Measurements from ENCODE around the gene PRKAA2. TPM values are rescaled to one million over a fixed set of nuclear protein-coding genes. Genes with fewer than 3 reads are reported as not detected.

PRKAA2 gene
- polyA plus RNA-seq, 2 of the 4 experiments (the other 2 are of a cell fraction) = 3.8 to 8.8 TPM

DNA sequence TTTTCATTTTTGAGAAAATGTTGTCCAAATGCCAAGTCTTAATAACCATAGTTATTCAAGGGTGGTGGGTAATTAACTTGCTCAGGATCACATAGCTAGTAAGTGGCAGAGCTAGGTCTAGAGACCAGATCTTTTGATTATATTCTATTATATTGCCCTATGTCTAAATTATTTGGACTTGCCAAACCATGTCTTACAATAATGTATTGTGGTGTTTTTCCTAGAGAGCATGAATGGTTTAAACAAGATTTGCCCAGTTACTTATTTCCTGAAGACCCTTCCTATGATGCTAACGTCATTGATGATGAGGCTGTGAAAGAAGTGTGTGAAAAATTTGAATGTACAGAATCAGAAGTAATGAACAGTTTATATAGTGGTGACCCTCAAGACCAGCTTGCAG is 58.6 kb downstream of the PRKAA2 start:
- ChIA-PET POLR2A (no interaction called here), CTCF (interaction anchor here (0.8 kb wide), 1 partner anchor 119 kb away, joined by 4 read pairs; no protein-coding TSS in a partner anchor)
- DNase-seq (ENCODE audit: low read depth in 1 of 2, low spot score in 1 of 2) (no peak), ATAC-seq (no peak), FAIRE-seq (no peak)
- Histone ChIP-seq H3K4me2 (no peak overlapping the region), H3K27ac (no peak overlapping the region), H3K9me3 (peaks cover 20% of the 10 kb centered on the region; the same call in 2 of the 3 replicates), H3K4me1 (peaks cover 6% of the 10 kb centered on the region), H3K4me3 (no peak overlapping the region)
- TF ChIP-seq KDM5A (IDR thresholded peaks at IDR 0.05) = no peak
- no peak for TF ChIP-seq ZFP36 (IDR thresholded peaks at IDR 0.05; ENCODE audit: borderline replicate concordance, partially characterized antibody)
- TF ChIP-seq, protein P1, sequence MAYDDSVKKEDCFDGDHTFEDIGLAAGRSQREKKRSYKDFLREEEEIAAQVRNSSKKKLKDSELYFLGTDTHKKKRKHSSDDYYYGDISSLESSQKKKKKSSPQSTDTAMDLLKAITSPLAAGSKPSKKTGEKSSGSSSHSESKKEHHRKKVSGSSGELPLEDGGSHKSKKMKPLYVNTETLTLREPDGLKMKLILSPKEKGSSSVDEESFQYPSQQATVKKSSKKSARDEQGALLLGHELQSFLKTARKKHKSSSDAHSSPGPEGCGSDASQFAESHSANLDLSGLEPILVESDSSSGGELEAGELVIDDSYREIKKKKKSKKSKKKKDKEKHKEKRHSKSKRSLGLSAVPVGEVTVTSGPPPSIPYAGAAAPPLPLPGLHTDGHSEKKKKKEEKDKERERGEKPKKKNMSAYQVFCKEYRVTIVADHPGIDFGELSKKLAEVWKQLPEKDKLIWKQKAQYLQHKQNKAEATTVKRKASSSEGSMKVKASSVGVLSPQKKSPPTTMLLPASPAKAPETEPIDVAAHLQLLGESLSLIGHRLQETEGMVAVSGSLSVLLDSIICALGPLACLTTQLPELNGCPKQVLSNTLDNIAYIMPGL (CRISPR knock-in tag; IDR thresholded peaks at IDR 0.05; ENCODE audit: borderline replicate concordance) = no peak
- no peak for TF ChIP-seq SMC3 (IDR thresholded peaks at IDR 0.05)
- WGBS (ENCODE audit: missing lambda C conversion rate) = 89% methylated on average over 1 of the region's 1 CpG

DNA sequence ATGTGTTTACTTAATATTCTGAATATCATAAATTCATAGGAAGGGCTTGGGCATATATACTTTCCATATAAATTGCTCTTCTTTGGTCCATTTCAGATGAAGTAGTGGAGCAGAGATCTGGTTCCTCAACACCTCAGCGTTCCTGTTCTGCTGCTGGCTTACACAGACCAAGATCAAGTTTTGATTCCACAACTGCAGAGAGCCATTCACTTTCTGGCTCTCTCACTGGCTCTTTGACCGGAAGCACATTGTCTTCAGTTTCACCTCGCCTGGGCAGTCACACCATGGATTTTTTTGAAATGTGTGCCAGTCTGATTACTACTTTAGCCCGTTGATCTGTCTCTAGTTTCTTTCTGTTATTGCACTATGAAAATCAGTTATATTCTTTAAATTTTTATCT is 62.3 kb downstream of the PRKAA2 start:
- WGBS (ENCODE audit: missing lambda C conversion rate) = 92% methylated on average over 4 of the region's 4 CpGs
- H3K4me1 ChIP-seq = peaks cover 28% of the 10 kb centered on the region
- FAIRE-seq (no peak), ATAC-seq (no peak), DNase-seq (ENCODE audit: low read depth in 1 of 2, low spot score in 1 of 2) (no peak)
- H3K9me3 ChIP-seq = peaks cover 7% of the 10 kb centered on the region; the same call in 1 of the 3 replicates
- H3K4me3 ChIP-seq = no peak overlapping the region
- POLR2A ChIA-PET = no interaction called here
- CTCF ChIA-PET = no interaction called here
- TF ChIP-seq FOSB (CRISPR knock-in tag; IDR thresholded peaks at IDR 0.05) = no peak
- TF ChIP-seq MAFK (IDR thresholded peaks at IDR 0.05; ENCODE audit: partially characterized antibody) = no peak
- TF ChIP-seq JUNB (IDR thresholded peaks at IDR 0.05) = no peak
- no peak for TF ChIP-seq SMC3 (IDR thresholded peaks at IDR 0.05)
- TF ChIP-seq, protein P2, sequence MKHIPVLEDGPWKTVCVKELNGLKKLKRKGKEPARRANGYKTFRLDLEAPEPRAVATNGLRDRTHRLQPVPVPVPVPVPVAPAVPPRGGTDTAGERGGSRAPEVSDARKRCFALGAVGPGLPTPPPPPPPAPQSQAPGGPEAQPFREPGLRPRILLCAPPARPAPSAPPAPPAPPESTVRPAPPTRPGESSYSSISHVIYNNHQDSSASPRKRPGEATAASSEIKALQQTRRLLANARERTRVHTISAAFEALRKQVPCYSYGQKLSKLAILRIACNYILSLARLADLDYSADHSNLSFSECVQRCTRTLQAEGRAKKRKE (CRISPR knock-in tag; IDR thresholded peaks at IDR 0.05; ENCODE audit: low read depth) = no peak
- TF ChIP-seq SREBF2 (IDR thresholded peaks at IDR 0.05) = no peak
- no peak for TF ChIP-seq RNF2 (IDR thresholded peaks at IDR 0.05; ENCODE audit: borderline replicate concordance, low read depth)
- TF ChIP-seq HEYL (CRISPR knock-in tag; IDR thresholded peaks at IDR 0.05) = no peak
- TF ChIP-seq CBX8 (IDR thresholded peaks at IDR 0.05) = no peak
- TF ChIP-seq ZNF302 (CRISPR knock-in tag; IDR thresholded peaks at IDR 0.05) = no peak
- TF ChIP-seq, protein P3, sequence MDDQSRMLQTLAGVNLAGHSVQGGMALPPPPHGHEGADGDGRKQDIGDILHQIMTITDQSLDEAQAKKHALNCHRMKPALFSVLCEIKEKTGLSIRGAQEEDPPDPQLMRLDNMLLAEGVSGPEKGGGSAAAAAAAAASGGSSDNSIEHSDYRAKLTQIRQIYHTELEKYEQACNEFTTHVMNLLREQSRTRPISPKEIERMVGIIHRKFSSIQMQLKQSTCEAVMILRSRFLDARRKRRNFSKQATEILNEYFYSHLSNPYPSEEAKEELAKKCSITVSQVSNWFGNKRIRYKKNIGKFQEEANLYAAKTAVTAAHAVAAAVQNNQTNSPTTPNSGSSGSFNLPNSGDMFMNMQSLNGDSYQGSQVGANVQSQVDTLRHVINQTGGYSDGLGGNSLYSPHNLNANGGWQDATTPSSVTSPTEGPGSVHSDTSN (IDR thresholded peaks at IDR 0.05) = no peak
- TF ChIP-seq BHLHE40 (IDR thresholded peaks at IDR 0.05; ENCODE audit: low read depth, low read length) = no peak
- TF ChIP-seq ZC3H11A (IDR thresholded peaks at IDR 0.05) = no peak
- TF ChIP-seq HOXB13 (CRISPR knock-in tag; IDR thresholded peaks at IDR 0.05; ENCODE audit: low read depth) = no peak
- TF ChIP-seq POLR2AphosphoS2 (conservative IDR thresholded peaks at IDR 0.05; ENCODE audit: low read length) = no peak
- TF ChIP-seq, protein P4, sequence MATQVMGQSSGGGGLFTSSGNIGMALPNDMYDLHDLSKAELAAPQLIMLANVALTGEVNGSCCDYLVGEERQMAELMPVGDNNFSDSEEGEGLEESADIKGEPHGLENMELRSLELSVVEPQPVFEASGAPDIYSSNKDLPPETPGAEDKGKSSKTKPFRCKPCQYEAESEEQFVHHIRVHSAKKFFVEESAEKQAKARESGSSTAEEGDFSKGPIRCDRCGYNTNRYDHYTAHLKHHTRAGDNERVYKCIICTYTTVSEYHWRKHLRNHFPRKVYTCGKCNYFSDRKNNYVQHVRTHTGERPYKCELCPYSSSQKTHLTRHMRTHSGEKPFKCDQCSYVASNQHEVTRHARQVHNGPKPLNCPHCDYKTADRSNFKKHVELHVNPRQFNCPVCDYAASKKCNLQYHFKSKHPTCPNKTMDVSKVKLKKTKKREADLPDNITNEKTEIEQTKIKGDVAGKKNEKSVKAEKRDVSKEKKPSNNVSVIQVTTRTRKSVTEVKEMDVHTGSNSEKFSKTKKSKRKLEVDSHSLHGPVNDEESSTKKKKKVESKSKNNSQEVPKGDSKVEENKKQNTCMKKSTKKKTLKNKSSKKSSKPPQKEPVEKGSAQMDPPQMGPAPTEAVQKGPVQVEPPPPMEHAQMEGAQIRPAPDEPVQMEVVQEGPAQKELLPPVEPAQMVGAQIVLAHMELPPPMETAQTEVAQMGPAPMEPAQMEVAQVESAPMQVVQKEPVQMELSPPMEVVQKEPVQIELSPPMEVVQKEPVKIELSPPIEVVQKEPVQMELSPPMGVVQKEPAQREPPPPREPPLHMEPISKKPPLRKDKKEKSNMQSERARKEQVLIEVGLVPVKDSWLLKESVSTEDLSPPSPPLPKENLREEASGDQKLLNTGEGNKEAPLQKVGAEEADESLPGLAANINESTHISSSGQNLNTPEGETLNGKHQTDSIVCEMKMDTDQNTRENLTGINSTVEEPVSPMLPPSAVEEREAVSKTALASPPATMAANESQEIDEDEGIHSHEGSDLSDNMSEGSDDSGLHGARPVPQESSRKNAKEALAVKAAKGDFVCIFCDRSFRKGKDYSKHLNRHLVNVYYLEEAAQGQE (IDR thresholded peaks at IDR 0.05) = no peak
- TF ChIP-seq PHF8 (IDR thresholded peaks at IDR 0.05; ENCODE audit: borderline replicate concordance, low read depth) = no peak
- TF ChIP-seq, protein P5, sequence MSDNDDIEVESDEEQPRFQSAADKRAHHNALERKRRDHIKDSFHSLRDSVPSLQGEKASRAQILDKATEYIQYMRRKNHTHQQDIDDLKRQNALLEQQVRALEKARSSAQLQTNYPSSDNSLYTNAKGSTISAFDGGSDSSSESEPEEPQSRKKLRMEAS (IDR thresholded peaks at IDR 0.05) = no peak
- H3K4me2 ChIP-seq = no peak overlapping the region
- no peak overlapping the region for H3K27ac ChIP-seq
